SK-N-SH (cell line): ENCODE data around the gene ATP7B. TPM values are rescaled to one million over a fixed set of nuclear protein-coding genes. Genes with fewer than 3 reads are reported as not detected.

Experiments
- CTCF ChIA-PET: fragments of 300-600, 350-600 bp; formaldehyde crosslinking; extraction: SDS; loops from one replicate; lab custom pipeline; 2021; lab: Yijun Ruan, JAX
- POLR2A ChIA-PET: fragments of 350-600 bp; sonication (Branson Sonifier 250); formaldehyde crosslinking; extraction: SDS; loops from one replicate; lab custom pipeline; 2020; ENCODE audit warnings: antibody characterized with exemption, inconsistent platforms; lab: Yijun Ruan, JAX
- DNase-seq: peaks from one replicate; pipeline ENCODE4 v3.0.0; 2012
- H2AFZ ChIP-seq: fragments of 200-600 bp; sonication (generic); 2 replicates; pipeline ENCODE4 v1.8.1; 2016; ENCODE audit warnings: antibody characterized with exemption, mild to moderate bottlenecking, low read depth
- H3F3A ChIP-seq: fragments of 200-600 bp; sonication (generic); replicated peaks from 2 replicates; pipeline ENCODE3; 2016; ENCODE audit warnings: antibody characterized with exemption, mild to moderate bottlenecking; ENCODE audit not compliant: insufficient read depth
- H3K27ac ChIP-seq, 2 experiments: fragments of 200-500 bp in 1 of 2; fragments of 200-600 bp in 1 of 2; sonication (Bioruptor generic) in 1 of 2; sonication (generic), shearing (Covaris generic) in 1 of 2; 2 replicates each; pipeline versions ENCODE4 v1.5.1 to v1.6.1; 2014 to 2016; ENCODE audit warnings: low read depth in 2 of 2, inconsistent platforms in 1 of 2, low read length in 1 of 2, mild to moderate bottlenecking in 1 of 2, mixed read lengths in 1 of 2
- H3K27me3 ChIP-seq: fragments of 200-600 bp; sonication (generic), shearing (Covaris generic); 2 replicates; pipeline ENCODE4 v1.6.1; 2016; ENCODE audit warnings: mixed run types; ENCODE audit not compliant: insufficient read depth
- H3K36me3 ChIP-seq, 2 experiments: fragments of 200-500 bp in 1 of 2; fragments of 200-600 bp in 1 of 2; sonication (Bioruptor generic) in 1 of 2; sonication (generic) in 1 of 2; replicated peaks in 1 of 2; 2 replicates each; pipeline versions ENCODE3 to v1.5.1; 2014 to 2016; ENCODE audit warnings: low read length in 1 of 2, mild to moderate bottlenecking in 1 of 2; ENCODE audit not compliant: insufficient read depth in 2 of 2, control insufficient read depth in 1 of 2
- H3K4me1 ChIP-seq, 2 experiments: fragments of 200-500 bp in 1 of 2; fragments of 200-600 bp in 1 of 2; sonication (Bioruptor generic) in 1 of 2; sonication (generic), shearing (Covaris generic) in 1 of 2; 2 replicates each; pipeline versions ENCODE4 v1.5.1 to v1.6.1; 2014 to 2016; ENCODE audit warnings: low read depth in 1 of 2, low read length in 1 of 2, mixed run types in 1 of 2; ENCODE audit not compliant: insufficient read depth in 2 of 2, control insufficient read depth in 1 of 2
- H3K4me2 ChIP-seq: fragments of 200-600 bp; sonication (generic), shearing (Covaris generic); 2 replicates; pipeline ENCODE4 v1.6.1; 2017; ENCODE audit warnings: mixed run types
- H3K4me3 ChIP-seq, 2 experiments: fragments of 200-500 bp in 1 of 2; fragments of 200-600 bp in 1 of 2; sonication (Bioruptor generic) in 1 of 2; sonication (generic), shearing (Covaris generic) in 1 of 2; 2 replicates each; pipeline versions ENCODE4 v1.5.1 to v1.8.1; 2014 to 2016; ENCODE audit warnings: low read depth in 2 of 2, inconsistent platforms in 1 of 2, low read length in 1 of 2, mild to moderate bottlenecking in 1 of 2, mixed read lengths in 1 of 2, moderate library complexity in 1 of 2
- H3K79me2 ChIP-seq: fragments of 200-600 bp; sonication (generic); 2 replicates; pipeline ENCODE4 v1.8.1; 2017; ENCODE audit warnings: mild to moderate bottlenecking; ENCODE audit not compliant: insufficient read depth
- H3K9ac ChIP-seq: fragments of 200-600 bp; sonication (generic); 2 replicates; pipeline ENCODE4 v1.6.1; 2017; ENCODE audit warnings: mixed run types
- H3K9me2 ChIP-seq: fragments of 200-600 bp; sonication (generic); 2 replicates; pipeline ENCODE4 v1.6.1; 2017; ENCODE audit warnings: mixed run types
- H3K9me3 ChIP-seq: fragments of 200-600 bp; sonication (generic); 2 replicates; pipeline ENCODE4 v1.6.1; 2017; ENCODE audit warnings: mixed run types, mild to moderate bottlenecking, moderate library complexity
- H4K20me1 ChIP-seq: fragments of 200-600 bp; sonication (generic); 2 replicates; pipeline ENCODE4 v1.6.1; 2017; ENCODE audit warnings: mild to moderate bottlenecking, mixed run types; ENCODE audit not compliant: insufficient read depth
- CHD2 ChIP-seq: fragments of 150-350 bp; IDR thresholded peaks from 2 replicates; pipeline ENCODE4 v1.6.1; 2018; ENCODE audit warnings: low read length; ENCODE audit not compliant: partially characterized antibody
- CTCF ChIP-seq: fragments of 200-600 bp; sonication (generic); IDR thresholded peaks from 2 replicates; pipeline ENCODE4 v1.6.1; 2017; ENCODE audit warnings: antibody characterized with exemption, mild to moderate bottlenecking, moderate library complexity
- ELF1 ChIP-seq: IDR thresholded peaks from 2 replicates; pipeline ENCODE4 v1.4.0; 2012
- EP300 ChIP-seq, 2 experiments: IDR thresholded peaks; 2 replicates each; pipeline versions ENCODE4 v1.4.0 to v1.6.1; 2012; ENCODE audit warnings: borderline replicate concordance in 1 of 2, low read depth in 1 of 2, low read length in 1 of 2
- FOSL2 ChIP-seq: IDR thresholded peaks from 2 replicates; pipeline ENCODE4 v1.4.0; 2012; ENCODE audit warnings: low read depth, mild to moderate bottlenecking, moderate library complexity, borderline replicate concordance
- FOXM1 ChIP-seq: IDR thresholded peaks from 2 replicates; pipeline ENCODE4 v1.4.0; 2012; ENCODE audit warnings: low read depth, mild to moderate bottlenecking
- GABPA ChIP-seq: IDR thresholded peaks from 2 replicates; pipeline ENCODE4 v1.4.0; 2012; ENCODE audit warnings: low read depth, mild to moderate bottlenecking
- GATA2 ChIP-seq: sonication (generic); formaldehyde crosslinking; IDR thresholded peaks from 2 replicates; pipeline ENCODE4 v1.5.0; 2020; ENCODE audit warnings: mild to moderate bottlenecking, missing genetic modification reagents
- IRF3 ChIP-seq: fragments of 150-350 bp; IDR thresholded peaks from 2 replicates; pipeline ENCODE4 v1.6.1; 2016; ENCODE audit warnings: mild to moderate bottlenecking, low read depth, low read length
- MXI1 ChIP-seq: IDR thresholded peaks from 2 replicates; pipeline ENCODE4 v1.6.1; 2012; ENCODE audit warnings: mild to moderate bottlenecking, low read depth, low read length, improper control_type of control experiment
- NFIC ChIP-seq: IDR thresholded peaks from 2 replicates; pipeline ENCODE4 v1.4.0; 2012; ENCODE audit warnings: borderline replicate concordance
- NRF1 ChIP-seq: IDR thresholded peaks from 2 replicates; pipeline ENCODE4 v1.6.1; 2012; ENCODE audit warnings: low read depth, mild to moderate bottlenecking, low read length
- POLR2AphosphoS5 ChIP-seq: IDR thresholded peaks from 2 replicates; pipeline ENCODE4 v1.6.1; 2012; ENCODE audit warnings: low read depth, low read length
- RAD21 ChIP-seq: IDR thresholded peaks from 2 replicates; pipeline ENCODE4 v1.6.1; 2012; ENCODE audit warnings: mild to moderate bottlenecking, low read length
- RCOR1 ChIP-seq: fragments of 150-350 bp; IDR thresholded peaks from 2 replicates; pipeline ENCODE4 v1.6.1; 2017; ENCODE audit warnings: antibody characterized with exemption, low read length
- REST ChIP-seq: IDR thresholded peaks from 2 replicates; pipeline ENCODE4 v1.6.1; 2012; ENCODE audit warnings: mild to moderate bottlenecking, low read depth, low read length, moderate library complexity
- RFX5 ChIP-seq: IDR thresholded peaks from 2 replicates; pipeline ENCODE4 v1.6.1; 2012; ENCODE audit warnings: mild to moderate bottlenecking, improper control_type of control experiment, low read length
- SIN3A ChIP-seq: IDR thresholded peaks from 2 replicates; pipeline ENCODE4 v1.6.1; 2012; ENCODE audit warnings: low read depth, mild to moderate bottlenecking, low read length, moderate library complexity, borderline replicate concordance
- SMC3 ChIP-seq: IDR thresholded peaks from 2 replicates; pipeline ENCODE4 v1.6.1; 2012; ENCODE audit warnings: low read depth, low read length, improper control_type of control experiment
- USF1 ChIP-seq: IDR thresholded peaks from 2 replicates; pipeline ENCODE4 v1.4.0; 2012; ENCODE audit warnings: low read depth, borderline replicate concordance
- WGBS: methylation state at CpG from one replicate; pipeline ENCODE4 v1.1.6; 2017; ENCODE audit warnings: low lambda C conversion rate; 5-methylcytosine and 5-hydroxymethylcytosine counted together
- polyA plus RNA-seq, 3 experiments: library from polyadenylated mRNA; depleted of rRNA; stranded (reverse); fragments of >200 nt; gene quantifications; 2 replicates each; pipeline ENCODE4 v1.2.3, GENCODE V29; 2012
- TF ChIP-seq, protein P1 (sequence below): IDR thresholded peaks from 2 replicates; pipeline ENCODE4; 2012
- TF ChIP-seq, protein P2 (sequence below): IDR thresholded peaks from 2 replicates; pipeline ENCODE4 v1.4.0; 2012; ENCODE audit warnings: low read depth

Gene ATP7B
- polyA plus RNA-seq, 1 of the 3 experiments (the other 2 are of a cell fraction), result 4.4 TPM

- no peak for TF ChIP-seq USF1
- no peak for TF ChIP-seq MXI1
- TF ChIP-seq GABPA, result no peak
- TF ChIP-seq CTCF, result no peak
Observed at GRCh38 chr13:51959773-51960172, 51.5 kb downstream of the ATP7B start (continued).

DNA sequence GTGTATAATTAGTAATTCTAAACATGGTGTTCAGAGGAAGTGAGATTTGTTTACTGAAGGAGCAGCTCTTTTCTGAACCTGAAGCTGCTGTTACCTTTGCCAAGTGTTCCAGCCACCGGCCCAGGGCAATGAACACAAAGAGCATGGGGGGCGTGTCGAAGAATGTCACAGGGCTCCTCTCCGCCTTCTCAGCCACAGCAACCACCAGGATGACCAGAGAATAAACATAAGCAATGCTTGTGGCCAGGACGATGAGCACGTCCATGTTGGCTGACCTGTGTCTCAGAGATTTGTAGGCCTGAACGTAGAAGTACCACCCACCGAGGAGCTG, 53.1 kb downstream of the ATP7B start:
- no peak overlapping the region for H3K4me2 ChIP-seq
- H2AFZ ChIP-seq, result no peak overlapping the region
- H3K79me2 ChIP-seq, result no peaks in the 10 kb centered on the region
- DNase-seq, result no peak
- no peaks in the 10 kb centered on the region for H4K20me1 ChIP-seq
- ChIA-PET POLR2A (no interaction called here), CTCF (interaction anchor here (1.8 to 2.1 kb wide), 2 partner anchors 10 to 170 kb away, joined by 4 read pairs; partner anchors contain the start of gene NEK5)
- no peaks in the 10 kb centered on the region for H3K4me1 ChIP-seq
- no peak overlapping the region for H3K4me3 ChIP-seq
- H3K9ac ChIP-seq, result no peak overlapping the region
- 83% methylated on average over 8 of the region's 8 CpGs for WGBS
- no peaks in the 10 kb centered on the region for H3F3A ChIP-seq
- H3K9me2 ChIP-seq, result no peaks in the 10 kb centered on the region
- TF ChIP-seq SMC3 (no peak), CHD2 (no peak), NRF1 (no peak), RAD21 (no peak), FOXM1 (no peak), RCOR1 (no peak), POLR2AphosphoS5 (no peak), REST (no peak), GABPA (no peak), GATA2 (CRISPR knock-in tag) (no peak), SIN3A (no peak), ELF1 (no peak), RFX5 (no peak), FOSL2 (no peak), IRF3 (no peak), EP300 (IDR thresholded peaks at IDR 0.05; ENCODE audit: borderline replicate concordance in 1 of 2, low read depth in 1 of 2, low read length in 1 of 2) (no peak), USF1 (no peak), NFIC (no peak)
- TF ChIP-seq, protein P1, sequence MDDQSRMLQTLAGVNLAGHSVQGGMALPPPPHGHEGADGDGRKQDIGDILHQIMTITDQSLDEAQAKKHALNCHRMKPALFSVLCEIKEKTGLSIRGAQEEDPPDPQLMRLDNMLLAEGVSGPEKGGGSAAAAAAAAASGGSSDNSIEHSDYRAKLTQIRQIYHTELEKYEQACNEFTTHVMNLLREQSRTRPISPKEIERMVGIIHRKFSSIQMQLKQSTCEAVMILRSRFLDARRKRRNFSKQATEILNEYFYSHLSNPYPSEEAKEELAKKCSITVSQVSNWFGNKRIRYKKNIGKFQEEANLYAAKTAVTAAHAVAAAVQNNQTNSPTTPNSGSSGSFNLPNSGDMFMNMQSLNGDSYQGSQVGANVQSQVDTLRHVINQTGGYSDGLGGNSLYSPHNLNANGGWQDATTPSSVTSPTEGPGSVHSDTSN, result no peak
- TF ChIP-seq, protein P2, sequence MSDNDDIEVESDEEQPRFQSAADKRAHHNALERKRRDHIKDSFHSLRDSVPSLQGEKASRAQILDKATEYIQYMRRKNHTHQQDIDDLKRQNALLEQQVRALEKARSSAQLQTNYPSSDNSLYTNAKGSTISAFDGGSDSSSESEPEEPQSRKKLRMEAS, result no peak
- no peaks in the 10 kb centered on the region for H3K27me3 ChIP-seq
- H3K9me3 ChIP-seq, result no peaks in the 10 kb centered on the region
- H3K27ac ChIP-seq, result no peak overlapping the region
- no peaks in the 10 kb centered on the region for H3K36me3 ChIP-seq
